Measurements from ENCODE around the gene VMP1.

DNA sequence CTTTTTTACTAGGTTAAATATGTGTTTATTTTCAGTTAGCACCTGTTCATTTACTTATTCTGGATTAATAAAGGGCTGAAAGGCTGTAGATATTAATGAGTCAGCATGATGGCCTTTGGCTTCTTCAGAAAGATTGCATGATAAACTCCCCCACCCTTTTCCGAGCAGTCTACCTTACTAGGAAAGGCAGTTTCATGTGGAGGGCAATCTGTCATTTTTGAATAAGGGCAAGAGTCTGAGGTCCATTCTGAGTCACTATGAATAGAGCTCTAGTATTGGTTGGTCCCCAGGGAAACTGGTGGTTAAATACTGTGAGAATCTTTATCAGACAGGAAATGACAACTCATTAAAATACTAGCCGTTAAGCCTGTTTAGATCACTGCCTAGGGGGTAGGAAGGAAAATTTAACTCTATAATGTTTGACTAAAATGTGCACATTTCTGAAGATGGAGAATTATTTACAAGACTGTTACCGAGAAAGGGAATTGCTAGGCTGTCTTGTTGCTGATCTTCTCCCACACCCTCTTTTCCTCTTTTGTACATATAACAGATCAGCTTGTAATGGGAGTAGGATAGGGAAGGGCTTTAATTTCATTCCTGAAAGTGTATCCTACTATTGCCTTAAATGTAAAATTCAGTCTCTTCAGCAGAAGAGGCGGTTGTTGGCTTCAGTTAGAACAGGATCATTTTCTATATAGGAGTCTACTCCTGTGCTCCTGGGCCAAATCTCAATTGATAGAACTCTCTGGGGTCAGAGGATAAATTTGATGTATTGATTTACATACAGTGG lies 122.0 kb downstream of the VMP1 start:
- TF ChIP-seq NFYB (CRISPR knock-in tag; conservative IDR thresholded peaks at IDR 0.05; ENCODE audit: low read depth) (no peak), TEAD4 (CRISPR knock-in tag; IDR thresholded peaks at IDR 0.05) (no peak), SP1 (CRISPR knock-in tag; conservative IDR thresholded peaks at IDR 0.05) (no peak), JUN (CRISPR knock-in tag; IDR thresholded peaks at IDR 0.05) (no peak), NR1H2 (CRISPR knock-in tag; IDR thresholded peaks at IDR 0.05) (no peak)
- TF ChIP-seq, protein P1, sequence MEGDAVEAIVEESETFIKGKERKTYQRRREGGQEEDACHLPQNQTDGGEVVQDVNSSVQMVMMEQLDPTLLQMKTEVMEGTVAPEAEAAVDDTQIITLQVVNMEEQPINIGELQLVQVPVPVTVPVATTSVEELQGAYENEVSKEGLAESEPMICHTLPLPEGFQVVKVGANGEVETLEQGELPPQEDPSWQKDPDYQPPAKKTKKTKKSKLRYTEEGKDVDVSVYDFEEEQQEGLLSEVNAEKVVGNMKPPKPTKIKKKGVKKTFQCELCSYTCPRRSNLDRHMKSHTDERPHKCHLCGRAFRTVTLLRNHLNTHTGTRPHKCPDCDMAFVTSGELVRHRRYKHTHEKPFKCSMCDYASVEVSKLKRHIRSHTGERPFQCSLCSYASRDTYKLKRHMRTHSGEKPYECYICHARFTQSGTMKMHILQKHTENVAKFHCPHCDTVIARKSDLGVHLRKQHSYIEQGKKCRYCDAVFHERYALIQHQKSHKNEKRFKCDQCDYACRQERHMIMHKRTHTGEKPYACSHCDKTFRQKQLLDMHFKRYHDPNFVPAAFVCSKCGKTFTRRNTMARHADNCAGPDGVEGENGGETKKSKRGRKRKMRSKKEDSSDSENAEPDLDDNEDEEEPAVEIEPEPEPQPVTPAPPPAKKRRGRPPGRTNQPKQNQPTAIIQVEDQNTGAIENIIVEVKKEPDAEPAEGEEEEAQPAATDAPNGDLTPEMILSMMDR (IDR thresholded peaks at IDR 0.05), result no peak
- TF ChIP-seq, protein P2, sequence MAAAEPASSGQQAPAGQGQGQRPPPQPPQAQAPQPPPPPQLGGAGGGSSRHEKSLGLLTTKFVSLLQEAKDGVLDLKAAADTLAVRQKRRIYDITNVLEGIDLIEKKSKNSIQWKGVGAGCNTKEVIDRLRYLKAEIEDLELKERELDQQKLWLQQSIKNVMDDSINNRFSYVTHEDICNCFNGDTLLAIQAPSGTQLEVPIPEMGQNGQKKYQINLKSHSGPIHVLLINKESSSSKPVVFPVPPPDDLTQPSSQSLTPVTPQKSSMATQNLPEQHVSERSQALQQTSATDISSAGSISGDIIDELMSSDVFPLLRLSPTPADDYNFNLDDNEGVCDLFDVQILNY (CRISPR knock-in tag; IDR thresholded peaks at IDR 0.05), result no peak
- TF ChIP-seq, protein P3, sequence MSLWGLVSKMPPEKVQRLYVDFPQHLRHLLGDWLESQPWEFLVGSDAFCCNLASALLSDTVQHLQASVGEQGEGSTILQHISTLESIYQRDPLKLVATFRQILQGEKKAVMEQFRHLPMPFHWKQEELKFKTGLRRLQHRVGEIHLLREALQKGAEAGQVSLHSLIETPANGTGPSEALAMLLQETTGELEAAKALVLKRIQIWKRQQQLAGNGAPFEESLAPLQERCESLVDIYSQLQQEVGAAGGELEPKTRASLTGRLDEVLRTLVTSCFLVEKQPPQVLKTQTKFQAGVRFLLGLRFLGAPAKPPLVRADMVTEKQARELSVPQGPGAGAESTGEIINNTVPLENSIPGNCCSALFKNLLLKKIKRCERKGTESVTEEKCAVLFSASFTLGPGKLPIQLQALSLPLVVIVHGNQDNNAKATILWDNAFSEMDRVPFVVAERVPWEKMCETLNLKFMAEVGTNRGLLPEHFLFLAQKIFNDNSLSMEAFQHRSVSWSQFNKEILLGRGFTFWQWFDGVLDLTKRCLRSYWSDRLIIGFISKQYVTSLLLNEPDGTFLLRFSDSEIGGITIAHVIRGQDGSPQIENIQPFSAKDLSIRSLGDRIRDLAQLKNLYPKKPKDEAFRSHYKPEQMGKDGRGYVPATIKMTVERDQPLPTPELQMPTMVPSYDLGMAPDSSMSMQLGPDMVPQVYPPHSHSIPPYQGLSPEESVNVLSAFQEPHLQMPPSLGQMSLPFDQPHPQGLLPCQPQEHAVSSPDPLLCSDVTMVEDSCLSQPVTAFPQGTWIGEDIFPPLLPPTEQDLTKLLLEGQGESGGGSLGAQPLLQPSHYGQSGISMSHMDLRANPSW (CRISPR knock-in tag; conservative IDR thresholded peaks at IDR 0.05; ENCODE audit: low read depth), result no peak
- TF ChIP-seq, protein P4, sequence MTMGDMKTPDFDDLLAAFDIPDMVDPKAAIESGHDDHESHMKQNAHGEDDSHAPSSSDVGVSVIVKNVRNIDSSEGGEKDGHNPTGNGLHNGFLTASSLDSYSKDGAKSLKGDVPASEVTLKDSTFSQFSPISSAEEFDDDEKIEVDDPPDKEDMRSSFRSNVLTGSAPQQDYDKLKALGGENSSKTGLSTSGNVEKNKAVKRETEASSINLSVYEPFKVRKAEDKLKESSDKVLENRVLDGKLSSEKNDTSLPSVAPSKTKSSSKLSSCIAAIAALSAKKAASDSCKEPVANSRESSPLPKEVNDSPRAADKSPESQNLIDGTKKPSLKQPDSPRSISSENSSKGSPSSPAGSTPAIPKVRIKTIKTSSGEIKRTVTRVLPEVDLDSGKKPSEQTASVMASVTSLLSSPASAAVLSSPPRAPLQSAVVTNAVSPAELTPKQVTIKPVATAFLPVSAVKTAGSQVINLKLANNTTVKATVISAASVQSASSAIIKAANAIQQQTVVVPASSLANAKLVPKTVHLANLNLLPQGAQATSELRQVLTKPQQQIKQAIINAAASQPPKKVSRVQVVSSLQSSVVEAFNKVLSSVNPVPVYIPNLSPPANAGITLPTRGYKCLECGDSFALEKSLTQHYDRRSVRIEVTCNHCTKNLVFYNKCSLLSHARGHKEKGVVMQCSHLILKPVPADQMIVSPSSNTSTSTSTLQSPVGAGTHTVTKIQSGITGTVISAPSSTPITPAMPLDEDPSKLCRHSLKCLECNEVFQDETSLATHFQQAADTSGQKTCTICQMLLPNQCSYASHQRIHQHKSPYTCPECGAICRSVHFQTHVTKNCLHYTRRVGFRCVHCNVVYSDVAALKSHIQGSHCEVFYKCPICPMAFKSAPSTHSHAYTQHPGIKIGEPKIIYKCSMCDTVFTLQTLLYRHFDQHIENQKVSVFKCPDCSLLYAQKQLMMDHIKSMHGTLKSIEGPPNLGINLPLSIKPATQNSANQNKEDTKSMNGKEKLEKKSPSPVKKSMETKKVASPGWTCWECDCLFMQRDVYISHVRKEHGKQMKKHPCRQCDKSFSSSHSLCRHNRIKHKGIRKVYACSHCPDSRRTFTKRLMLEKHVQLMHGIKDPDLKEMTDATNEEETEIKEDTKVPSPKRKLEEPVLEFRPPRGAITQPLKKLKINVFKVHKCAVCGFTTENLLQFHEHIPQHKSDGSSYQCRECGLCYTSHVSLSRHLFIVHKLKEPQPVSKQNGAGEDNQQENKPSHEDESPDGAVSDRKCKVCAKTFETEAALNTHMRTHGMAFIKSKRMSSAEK (CRISPR knock-in tag; IDR thresholded peaks at IDR 0.05; ENCODE audit: borderline replicate concordance), result no peak
- TF ChIP-seq, protein P5, sequence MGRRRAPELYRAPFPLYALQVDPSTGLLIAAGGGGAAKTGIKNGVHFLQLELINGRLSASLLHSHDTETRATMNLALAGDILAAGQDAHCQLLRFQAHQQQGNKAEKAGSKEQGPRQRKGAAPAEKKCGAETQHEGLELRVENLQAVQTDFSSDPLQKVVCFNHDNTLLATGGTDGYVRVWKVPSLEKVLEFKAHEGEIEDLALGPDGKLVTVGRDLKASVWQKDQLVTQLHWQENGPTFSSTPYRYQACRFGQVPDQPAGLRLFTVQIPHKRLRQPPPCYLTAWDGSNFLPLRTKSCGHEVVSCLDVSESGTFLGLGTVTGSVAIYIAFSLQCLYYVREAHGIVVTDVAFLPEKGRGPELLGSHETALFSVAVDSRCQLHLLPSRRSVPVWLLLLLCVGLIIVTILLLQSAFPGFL (CRISPR knock-in tag; IDR thresholded peaks at IDR 0.05; ENCODE audit: borderline replicate concordance), result no peak
- TF ChIP-seq, protein P6, sequence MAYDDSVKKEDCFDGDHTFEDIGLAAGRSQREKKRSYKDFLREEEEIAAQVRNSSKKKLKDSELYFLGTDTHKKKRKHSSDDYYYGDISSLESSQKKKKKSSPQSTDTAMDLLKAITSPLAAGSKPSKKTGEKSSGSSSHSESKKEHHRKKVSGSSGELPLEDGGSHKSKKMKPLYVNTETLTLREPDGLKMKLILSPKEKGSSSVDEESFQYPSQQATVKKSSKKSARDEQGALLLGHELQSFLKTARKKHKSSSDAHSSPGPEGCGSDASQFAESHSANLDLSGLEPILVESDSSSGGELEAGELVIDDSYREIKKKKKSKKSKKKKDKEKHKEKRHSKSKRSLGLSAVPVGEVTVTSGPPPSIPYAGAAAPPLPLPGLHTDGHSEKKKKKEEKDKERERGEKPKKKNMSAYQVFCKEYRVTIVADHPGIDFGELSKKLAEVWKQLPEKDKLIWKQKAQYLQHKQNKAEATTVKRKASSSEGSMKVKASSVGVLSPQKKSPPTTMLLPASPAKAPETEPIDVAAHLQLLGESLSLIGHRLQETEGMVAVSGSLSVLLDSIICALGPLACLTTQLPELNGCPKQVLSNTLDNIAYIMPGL (CRISPR knock-in tag; IDR thresholded peaks at IDR 0.05), result no peak
- TF ChIP-seq, protein P7, sequence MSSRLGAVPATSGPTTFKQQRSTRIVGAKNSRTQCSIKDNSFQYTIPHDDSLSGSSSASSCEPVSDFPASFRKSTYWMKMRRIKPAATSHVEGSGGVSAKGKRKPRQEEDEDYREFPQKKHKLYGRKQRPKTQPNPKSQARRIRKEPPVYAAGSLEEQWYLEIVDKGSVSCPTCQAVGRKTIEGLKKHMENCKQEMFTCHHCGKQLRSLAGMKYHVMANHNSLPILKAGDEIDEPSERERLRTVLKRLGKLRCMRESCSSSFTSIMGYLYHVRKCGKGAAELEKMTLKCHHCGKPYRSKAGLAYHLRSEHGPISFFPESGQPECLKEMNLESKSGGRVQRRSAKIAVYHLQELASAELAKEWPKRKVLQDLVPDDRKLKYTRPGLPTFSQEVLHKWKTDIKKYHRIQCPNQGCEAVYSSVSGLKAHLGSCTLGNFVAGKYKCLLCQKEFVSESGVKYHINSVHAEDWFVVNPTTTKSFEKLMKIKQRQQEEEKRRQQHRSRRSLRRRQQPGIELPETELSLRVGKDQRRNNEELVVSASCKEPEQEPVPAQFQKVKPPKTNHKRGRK (CRISPR knock-in tag; IDR thresholded peaks at IDR 0.05; ENCODE audit: borderline replicate concordance), result no peak
- TF ChIP-seq, protein P8, sequence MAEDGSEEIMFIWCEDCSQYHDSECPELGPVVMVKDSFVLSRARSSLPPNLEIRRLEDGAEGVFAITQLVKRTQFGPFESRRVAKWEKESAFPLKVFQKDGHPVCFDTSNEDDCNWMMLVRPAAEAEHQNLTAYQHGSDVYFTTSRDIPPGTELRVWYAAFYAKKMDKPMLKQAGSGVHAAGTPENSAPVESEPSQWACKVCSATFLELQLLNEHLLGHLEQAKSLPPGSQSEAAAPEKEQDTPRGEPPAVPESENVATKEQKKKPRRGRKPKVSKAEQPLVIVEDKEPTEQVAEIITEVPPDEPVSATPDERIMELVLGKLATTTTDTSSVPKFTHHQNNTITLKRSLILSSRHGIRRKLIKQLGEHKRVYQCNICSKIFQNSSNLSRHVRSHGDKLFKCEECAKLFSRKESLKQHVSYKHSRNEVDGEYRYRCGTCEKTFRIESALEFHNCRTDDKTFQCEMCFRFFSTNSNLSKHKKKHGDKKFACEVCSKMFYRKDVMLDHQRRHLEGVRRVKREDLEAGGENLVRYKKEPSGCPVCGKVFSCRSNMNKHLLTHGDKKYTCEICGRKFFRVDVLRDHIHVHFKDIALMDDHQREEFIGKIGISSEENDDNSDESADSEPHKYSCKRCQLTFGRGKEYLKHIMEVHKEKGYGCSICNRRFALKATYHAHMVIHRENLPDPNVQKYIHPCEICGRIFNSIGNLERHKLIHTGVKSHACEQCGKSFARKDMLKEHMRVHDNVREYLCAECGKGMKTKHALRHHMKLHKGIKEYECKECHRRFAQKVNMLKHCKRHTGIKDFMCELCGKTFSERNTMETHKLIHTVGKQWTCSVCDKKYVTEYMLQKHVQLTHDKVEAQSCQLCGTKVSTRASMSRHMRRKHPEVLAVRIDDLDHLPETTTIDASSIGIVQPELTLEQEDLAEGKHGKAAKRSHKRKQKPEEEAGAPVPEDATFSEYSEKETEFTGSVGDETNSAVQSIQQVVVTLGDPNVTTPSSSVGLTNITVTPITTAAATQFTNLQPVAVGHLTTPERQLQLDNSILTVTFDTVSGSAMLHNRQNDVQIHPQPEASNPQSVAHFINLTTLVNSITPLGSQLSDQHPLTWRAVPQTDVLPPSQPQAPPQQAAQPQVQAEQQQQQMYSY (CRISPR knock-in tag; IDR thresholded peaks at IDR 0.05), result no peak
- TF ChIP-seq, protein P9, sequence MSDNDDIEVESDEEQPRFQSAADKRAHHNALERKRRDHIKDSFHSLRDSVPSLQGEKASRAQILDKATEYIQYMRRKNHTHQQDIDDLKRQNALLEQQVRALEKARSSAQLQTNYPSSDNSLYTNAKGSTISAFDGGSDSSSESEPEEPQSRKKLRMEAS (CRISPR knock-in tag; IDR thresholded peaks at IDR 0.05), result no peak

Data from WTC11 (cell line).